Putamen (tissue), 1 donor: Measurements from ENCODE around the gene R3HDM2.

Experiments
- DNase-seq: peaks from one replicate; pipeline ENCODE4 v3.0.0-alpha.2; 2016; ENCODE audit warnings: low spot score

The R3HDM2 gene

DNA sequence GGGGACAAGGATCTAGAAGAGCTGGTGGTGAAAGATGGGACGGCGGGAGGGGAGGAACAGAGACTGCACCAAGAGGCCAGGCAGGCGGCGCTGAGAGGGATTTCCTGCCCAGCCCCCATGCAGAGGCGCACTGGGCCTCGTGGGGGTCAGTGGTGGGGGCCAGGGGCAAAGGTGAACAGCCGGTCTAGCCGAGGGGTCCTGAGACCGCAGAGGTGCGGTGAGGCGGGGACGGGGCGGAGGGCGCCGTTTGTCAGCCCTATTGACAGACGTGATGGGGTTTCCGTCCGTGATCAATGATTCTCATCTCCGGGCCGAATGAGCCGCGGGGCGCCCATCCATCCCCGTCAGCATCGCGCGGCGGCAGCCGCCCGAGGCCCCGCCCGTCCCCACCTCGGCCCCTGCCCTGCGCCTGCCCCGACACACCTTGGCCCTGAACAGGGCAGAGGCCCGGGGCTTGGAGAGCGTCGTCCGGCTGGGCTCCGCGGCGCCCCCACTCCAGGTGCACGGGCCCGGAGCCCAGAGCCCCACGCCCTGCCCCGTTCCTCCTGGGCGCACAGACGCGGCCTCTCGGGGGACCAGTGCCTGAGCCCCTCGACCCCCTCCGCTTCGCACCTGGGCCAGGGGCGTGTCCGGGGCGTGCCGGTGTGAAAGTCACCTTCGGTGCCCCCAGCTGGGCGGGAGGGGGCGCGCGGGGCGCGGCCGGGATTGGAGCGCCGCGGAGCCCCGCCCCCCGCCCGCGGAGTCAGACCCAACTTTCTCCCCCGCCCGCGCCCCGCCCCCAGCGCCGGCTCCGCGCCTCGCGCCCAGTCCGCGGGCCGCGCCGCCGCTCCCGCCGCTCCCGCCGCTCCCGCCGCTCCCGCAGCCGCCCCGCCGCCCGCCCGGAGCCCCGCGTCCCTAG, 214.6 kb downstream of the R3HDM2 start, which contains the start of gene NXPH4:
Gene NXPH4, plus strand, starts transcription at position 781 of the 898 bp plus-strand sequence. CDS start 176 bp downstream, outside the sequence.
- no peak for DNase-seq

DNA sequence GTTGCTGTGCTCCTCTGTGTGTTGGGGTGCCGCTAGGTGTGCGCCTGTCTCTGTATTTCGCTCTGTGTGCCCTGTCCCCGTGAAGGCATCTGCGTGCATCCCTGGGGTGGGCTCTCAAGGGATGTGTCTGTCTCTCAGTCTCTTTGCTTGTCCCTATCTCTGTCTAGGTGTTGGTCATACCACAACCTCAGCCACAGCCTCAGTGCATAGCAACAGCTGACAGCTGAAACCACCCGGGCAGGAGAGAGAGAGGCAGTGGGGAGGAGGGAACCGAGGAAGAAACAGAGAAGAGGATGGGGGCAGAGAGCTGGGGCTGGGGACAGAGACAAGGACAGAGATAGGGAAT, 215.2 kb downstream of the R3HDM2 start:
- no peak for DNase-seq

DNA sequence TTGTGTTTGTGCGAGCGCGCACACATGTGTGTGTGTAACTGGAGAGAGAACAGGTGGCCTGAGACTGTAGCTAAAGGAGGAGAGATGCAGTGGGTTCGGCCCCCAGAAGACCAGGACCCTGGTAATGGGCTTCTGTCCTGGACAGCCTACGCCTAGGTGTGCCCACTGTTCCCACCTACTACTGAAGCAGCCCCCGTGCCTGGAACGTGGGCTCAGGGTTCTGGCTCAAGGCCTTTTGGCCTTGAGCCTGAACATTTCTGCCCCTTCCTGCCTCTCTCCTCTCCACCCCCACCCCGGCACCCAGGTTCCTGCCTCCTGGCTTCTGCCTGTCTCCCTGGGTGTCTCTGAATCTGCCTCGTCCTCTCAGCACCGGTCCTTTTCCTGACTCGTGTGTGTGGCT, 215.8 kb downstream of the R3HDM2 start:
- DNase-seq = no peak

DNA sequence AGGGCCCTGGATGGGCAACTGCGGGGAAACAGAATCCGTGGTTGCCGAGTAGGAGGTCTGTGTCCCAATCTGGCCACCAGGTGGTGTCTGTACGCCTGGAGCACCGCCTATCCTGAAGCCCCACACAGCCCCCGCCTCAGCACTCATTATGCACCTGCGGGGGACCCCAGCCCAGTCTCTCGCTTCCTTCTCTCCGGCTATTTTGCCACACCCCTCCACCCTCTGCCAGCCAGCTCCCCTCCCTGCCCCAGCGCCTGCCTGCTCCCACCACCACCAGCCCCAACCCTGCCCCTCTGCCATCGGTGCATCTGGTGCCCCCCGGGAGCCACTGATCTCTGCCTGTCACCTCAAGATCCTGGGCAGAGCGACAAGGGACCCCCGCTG, 216.5 kb downstream of the R3HDM2 start:
- no peak for DNase-seq

DNA sequence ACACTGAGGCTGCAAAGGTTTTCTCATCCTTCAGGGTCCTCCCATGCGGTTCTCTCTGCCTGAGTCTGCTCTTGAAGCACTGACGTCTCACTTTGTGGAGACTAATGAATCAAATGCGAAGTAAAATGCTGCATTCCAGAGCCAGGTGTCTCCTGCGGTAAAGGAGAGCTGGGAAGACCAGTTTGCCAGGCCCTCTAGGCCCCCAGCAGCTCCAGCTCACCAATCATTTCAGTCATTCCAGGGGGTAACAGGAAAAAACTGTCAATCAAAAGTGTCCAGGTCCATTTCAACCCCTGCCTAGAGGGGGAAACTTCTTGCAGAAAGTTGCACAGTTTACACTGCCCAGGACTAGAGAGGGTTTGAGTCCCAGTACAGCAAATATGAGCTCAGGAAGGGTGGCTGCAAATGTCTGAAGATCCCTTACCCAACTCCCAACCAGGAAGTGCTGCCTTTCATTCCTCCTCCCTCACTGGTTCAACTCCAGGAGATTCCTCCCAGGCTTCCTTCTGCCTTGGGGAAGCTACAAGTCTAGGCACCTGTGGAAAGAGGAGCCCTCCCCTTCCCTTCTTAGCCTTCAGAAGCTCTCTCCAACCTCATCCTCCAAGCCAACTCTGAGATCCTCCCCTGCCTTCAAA, 217.0 kb downstream of the R3HDM2 start:
- DNase-seq = no peak

DNA sequence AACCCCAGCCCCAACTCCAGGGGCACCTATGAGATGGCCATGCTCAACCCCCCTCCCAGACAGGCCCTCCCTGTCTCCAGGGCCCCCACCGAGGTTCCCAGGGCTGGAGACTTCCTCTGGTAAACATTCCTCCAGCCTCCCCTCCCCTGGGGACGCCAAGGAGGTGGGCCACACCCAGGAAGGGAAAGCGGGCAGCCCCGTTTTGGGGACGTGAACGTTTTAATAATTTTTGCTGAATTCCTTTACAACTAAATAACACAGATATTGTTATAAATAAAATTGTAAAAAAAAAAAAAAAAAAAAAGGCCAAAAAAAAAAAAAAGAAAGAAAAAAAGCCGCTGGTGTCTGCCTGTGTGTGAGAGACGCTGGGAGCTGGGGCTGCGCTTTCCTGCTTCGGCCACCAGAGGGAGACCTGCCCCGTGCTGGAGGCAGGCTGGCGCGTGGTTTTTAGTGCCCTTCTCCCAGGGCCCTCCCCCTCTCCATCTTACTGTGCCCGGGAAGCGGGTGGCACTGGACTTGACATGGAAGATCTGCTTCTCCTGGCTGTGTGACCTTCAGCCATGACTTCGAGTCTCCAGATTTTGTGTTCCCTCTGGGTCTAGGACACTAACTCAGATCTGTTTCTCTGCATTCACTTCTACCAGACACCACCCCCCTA, 217.7 kb downstream of the R3HDM2 start:
- DNase-seq = peak; percentile 83

DNA sequence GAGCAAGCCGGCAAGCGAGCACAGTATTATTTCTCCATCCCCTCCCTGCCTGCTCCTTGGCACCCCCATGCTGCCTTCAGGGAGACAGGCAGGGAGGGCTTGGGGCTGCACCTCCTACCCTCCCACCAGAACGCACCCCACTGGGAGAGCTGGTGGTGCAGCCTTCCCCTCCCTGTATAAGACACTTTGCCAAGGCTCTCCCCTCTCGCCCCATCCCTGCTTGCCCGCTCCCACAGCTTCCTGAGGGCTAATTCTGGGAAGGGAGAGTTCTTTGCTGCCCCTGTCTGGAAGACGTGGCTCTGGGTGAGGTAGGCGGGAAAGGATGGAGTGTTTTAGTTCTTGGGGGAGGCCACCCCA, 218.2 kb downstream of the R3HDM2 start:
- DNase-seq = no peak

DNA sequence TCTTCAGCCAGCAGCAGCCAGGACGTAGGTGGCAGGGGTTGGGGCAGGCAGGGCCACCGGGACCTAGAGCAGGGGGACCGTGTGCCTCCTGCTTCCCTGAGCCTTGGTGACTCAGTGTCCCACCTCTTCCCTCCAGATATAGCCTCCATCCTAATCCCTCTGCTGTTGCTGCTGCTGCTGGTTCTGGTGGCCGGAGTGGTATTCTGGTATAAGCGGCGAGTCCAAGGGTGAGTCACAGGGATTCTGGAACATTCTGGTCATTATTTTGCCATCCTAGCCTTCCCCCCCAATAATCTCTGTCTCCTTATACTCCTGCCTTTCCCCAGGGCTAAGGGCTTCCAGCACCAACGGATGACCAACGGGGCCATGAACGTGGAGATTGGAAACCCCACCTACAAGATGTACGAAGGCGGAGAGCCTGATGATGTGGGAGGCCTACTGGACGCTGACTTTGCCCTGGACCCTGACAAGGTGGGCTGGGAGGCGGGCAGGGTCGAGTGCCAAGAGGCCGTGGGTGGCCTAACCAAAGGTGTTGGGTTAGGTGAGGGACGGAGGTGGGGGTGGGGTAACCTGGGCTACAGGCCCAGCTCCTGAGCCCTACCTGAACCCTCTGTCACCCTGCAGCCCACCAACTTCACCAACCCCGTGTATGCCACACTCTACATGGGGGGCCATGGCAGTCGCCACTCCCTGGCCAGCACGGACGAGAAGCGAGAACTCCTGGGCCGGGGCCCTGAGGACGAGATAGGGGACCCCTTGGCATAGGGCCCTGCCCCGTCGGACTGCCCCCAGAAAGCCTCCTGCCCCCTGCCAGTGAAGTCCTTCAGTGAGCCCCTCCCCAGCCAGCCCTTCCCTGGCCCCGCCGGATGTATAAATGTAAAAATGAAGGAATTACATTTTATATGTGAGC, 218.8 kb downstream of the R3HDM2 start:
- no peak for DNase-seq

DNA sequence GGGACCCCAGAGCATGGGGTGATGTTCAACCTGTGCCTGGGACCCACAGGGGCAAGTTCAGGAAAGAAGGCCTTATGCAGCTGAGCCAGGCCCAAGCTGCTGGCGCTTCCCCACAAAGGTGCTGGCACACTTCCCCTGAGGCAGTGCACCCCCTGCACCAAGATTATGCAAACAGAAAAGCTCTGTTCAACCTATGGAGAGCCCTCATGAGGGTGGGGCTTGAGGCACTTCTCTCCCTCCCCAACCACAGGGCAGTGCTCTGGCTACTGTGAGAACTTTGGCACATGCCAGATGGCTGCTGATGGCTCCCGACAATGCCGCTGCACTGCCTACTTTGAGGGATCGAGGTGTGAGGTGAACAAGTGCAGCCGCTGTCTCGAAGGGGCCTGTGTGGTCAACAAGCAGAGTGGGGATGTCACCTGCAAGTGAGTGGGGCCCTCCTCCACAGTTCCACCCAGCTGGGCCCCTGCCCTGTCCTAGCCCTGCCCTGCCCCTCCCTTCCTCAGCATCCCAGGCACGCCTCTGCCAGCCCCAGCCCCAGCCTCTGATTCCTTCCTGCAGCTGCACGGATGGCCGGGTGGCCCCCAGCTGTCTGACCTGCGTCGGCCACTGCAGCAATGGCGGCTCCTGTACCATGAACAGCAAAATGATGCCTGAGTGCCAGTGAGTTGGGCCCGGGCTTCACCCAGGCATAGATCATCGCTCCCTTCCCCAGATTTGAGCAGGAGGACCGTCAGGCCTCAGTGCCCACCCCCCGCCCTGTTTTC, 219.7 kb downstream of the R3HDM2 start:
- no peak for DNase-seq

DNA sequence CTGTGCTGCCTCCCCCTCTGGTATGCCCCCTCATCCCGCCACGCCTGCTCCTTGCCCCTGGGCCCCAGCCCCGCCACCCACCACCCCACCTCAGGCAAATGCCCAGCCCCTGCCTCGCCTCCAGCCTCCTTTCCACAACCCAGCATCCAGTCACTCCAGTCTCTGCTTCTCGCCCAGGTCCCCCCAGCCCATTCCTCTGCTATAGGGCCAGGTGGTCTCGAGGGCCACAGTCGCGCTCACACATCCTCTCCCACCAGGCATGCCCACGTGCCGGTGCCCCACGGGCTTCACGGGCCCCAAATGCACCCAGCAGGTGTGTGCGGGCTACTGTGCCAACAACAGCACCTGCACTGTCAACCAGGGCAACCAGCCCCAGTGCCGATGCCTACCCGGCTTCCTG, 220.4 kb downstream of the R3HDM2 start:
- DNase-seq = no peak

DNA sequence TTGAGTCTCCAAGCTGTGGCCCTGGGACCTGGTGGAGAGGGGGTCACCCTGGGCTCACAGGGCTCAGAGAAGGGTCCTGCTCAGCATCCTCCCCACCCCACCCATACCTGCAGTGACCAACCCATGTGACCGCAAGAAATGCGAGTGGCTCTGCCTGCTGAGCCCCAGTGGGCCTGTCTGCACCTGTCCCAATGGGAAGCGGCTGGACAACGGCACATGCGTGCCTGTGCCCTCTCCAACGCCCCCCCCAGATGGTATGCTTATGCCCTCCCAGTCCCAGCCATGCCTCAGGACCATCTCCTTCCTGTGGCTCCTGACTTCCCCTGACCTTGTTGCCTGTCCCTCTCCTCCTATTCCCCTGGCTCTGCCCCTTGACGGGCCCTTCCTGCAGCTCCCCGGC, 220.9 kb downstream of the R3HDM2 start:
- no peak for DNase-seq

DNA sequence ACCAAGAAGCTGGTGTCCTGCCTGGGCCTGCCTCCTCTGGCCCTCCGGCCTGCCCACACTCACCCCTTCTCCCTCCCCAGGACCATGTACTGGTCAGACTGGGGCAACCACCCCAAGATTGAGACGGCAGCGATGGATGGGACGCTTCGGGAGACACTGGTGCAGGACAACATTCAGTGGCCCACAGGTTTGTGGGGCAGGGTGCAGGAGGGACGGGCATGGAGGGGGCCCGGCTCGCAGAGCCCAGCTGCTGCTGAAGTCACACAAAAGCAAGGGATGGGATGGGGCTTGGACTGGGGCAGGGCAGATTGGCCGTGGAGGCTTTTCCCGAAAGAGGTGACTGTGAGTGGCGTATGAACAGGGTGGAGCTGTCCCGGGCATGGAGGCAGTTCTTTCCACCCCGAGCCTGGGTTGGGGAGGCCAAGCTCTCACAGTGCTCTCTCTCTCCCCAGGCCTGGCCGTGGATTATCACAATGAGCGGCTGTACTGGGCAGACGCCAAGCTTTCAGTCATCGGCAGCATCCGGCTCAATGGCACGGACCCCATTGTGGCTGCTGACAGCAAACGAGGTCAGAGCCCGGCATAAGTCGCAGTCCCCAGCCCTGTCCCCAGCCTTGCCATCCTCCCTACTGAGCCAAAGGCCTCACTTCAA, 222.1 kb downstream of the R3HDM2 start:
- peak; percentile 85 for DNase-seq

DNA sequence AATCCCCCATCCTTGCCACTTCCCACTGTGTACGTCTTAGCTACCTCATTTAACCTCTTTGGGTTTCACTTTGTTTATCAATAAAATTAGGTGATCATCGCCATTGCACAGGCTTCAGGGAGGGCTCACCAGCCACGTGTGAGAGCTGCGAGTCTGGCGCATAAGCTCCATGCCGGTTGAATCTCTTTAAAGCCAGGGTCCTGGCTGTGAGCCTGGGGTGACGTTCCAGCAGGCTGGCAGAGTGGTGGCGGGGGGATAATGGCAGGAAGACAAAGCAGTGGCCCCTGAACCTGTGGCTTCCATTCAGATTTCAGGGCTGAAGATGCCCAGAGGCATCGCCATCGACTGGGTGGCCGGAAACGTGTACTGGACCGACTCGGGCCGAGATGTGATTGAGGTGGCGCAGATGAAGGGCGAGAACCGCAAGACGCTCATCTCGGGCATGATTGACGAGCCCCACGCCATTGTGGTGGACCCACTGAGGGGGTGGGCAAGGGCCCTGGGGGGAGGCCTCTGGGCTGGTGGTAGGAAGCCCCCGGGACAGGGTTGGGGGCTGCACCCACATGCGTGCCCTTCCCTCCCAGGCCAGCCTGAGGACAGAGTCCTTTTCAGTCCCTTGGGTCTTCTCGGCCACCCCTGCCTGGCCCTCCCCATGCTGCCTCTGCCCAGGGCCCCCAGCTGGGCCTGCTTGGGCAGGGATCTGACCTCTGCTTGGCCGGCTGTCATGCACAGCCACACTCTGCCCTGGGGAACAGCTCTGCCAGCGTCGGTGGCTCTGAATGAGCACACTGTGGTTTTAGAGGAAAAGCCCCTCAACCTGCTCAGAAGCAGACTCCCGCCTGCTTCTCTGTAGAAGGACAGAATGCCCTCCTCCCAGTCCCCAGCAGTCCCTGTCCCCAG, 222.9 kb downstream of the R3HDM2 start:
- no peak for DNase-seq

DNA sequence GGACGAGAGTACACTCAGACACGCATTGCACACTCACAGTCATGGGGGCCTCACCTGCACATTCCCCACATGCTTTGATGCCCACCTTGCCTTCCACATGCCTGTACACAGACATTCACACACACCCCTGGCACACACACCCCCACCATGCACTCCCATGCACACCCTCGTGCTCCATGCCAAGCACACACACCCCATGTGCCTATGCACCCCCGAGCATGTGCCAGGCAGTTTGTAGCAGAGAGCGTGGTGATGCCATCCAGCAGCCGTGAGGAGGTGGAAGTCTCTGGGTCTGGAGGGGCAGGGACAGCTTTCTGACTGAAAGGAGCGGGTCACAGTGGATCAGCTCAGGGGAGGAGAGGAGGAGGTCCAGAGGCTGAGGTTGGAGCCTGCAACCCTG, 224.9 kb downstream of the R3HDM2 start:
- no peak for DNase-seq

DNA sequence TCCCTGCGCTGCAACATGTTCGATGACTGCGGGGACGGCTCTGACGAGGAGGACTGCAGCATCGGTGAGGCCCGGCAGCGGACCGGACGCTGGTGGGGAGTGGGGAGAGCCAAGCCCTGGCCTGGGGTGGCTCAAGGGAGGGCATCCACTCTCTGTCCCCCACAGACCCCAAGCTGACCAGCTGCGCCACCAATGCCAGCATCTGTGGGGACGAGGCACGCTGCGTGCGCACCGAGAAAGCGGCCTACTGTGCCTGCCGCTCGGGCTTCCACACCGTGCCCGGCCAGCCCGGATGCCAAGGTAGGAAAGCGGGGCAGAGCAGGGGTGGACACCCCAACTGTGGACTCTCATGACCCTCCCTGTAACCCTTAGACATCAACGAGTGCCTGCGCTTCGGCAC, 225.7 kb downstream of the R3HDM2 start:
- DNase-seq = no peak

DNA sequence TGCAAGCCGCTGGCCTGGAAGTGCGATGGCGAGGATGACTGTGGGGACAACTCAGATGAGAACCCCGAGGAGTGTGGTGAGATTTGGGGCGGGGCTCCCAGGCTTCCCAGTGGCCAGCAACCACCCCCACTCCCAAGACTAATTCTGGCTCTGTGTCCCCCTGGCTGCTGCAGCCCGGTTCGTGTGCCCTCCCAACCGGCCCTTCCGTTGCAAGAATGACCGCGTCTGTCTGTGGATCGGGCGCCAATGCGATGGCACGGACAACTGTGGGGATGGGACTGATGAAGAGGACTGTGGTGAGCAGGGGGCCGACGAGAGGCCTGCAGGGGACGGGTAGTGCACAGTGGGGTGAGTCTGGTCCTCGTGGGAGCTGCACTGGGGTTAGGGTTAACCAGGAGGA, 226.4 kb downstream of the R3HDM2 start:
- DNase-seq = no peak

DNA sequence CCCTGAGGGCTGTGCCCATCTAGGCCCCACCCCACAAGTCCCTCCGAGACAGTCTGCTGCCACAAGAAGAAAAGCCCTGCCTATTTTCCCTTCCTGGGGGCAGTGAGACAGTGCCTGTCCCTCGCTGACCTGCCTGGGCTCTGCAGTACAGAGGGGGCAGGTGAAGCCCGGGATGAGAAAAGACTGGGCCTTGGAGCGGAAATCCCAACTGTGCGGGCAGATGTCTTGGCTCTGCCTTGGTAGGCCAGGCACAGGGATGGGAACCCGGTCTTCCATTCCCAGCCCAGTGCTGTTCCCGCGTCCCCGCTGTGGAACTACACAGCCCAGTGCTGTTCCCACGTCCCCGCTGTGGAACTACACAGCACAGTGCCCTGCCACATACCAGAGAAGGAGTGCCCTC, 227.1 kb downstream of the R3HDM2 start:
- no peak for DNase-seq
